Suprapubic skin (tissue), 4 donors: ENCODE data around the gene TNS1.

Experiments used
- EP300 ChIP-seq: sonication (generic); formaldehyde crosslinking; IDR thresholded peaks from one replicate; pipeline ENCODE4 v1.6.1; 2017; ENCODE audit warnings: antibody characterized with exemption
- POLR2A ChIP-seq, 2 donors: fragments of 450-650 bp; IDR thresholded peaks; one replicate each; pipeline ENCODE4 v1.6.1; 2017; ENCODE audit warnings: antibody characterized with exemption in 2 of 2, mild to moderate bottlenecking in 2 of 2, moderate library complexity in 2 of 2
- POLR2AphosphoS5 ChIP-seq, 3 donors: sonication (generic); formaldehyde crosslinking; IDR thresholded peaks; one replicate each; pipeline ENCODE4 v1.6.1; 2017; ENCODE audit warnings: antibody characterized with exemption in 3 of 3
- TF ChIP-seq, protein P1 (sequence below), 2 donors: fragments of 200-600 bp in 1 of 2; fragments of 450-650 bp in 1 of 2; sonication (generic) in 1 of 2; IDR thresholded peaks; one replicate each; pipeline ENCODE4 v1.5.1; 2016 to 2019; ENCODE audit warnings: antibody characterized with exemption in 2 of 2, mild to moderate bottlenecking in 1 of 2, moderate library complexity in 1 of 2

DNA sequence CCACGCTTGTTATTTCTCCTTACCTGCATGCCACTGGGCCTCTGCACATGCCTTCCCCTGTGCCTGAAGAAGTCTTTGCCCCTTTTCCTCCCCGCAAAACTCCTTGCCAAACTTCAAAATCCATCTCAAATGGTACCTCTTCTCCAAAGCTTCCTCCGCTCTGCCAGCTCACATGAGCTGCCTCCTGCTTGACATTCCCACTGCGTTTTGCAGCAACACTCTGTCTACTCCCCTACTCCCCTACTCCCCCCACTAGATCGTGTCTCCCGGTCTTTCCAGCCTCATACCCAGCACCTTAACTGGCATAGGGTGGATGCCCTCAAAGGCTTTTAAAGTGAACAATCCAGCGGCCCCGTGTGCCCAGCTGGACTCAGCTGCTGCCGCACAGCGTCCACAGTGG, 65.8 kb downstream of the TNS1 start:
- TF ChIP-seq, protein P1, sequence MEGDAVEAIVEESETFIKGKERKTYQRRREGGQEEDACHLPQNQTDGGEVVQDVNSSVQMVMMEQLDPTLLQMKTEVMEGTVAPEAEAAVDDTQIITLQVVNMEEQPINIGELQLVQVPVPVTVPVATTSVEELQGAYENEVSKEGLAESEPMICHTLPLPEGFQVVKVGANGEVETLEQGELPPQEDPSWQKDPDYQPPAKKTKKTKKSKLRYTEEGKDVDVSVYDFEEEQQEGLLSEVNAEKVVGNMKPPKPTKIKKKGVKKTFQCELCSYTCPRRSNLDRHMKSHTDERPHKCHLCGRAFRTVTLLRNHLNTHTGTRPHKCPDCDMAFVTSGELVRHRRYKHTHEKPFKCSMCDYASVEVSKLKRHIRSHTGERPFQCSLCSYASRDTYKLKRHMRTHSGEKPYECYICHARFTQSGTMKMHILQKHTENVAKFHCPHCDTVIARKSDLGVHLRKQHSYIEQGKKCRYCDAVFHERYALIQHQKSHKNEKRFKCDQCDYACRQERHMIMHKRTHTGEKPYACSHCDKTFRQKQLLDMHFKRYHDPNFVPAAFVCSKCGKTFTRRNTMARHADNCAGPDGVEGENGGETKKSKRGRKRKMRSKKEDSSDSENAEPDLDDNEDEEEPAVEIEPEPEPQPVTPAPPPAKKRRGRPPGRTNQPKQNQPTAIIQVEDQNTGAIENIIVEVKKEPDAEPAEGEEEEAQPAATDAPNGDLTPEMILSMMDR (IDR thresholded peaks at IDR 0.05): no peak
- TF ChIP-seq POLR2A (IDR thresholded peaks at IDR 0.05) (no peak), POLR2AphosphoS5 (IDR thresholded peaks at IDR 0.05) (no peak), EP300 (no peak)
